GM18519 (cell line): ENCODE data around the gene PRDM16.

Experiments
- ATAC-seq: cut with Tn5 transposase; IDR thresholded peaks from one replicate; pipeline ENCODE4 v1.9.1; 2021; ENCODE audit warnings: mild to moderate bottlenecking, moderate library complexity; ENCODE audit not compliant: unreplicated experiment, low FRiP score

The PRDM16 gene

DNA sequence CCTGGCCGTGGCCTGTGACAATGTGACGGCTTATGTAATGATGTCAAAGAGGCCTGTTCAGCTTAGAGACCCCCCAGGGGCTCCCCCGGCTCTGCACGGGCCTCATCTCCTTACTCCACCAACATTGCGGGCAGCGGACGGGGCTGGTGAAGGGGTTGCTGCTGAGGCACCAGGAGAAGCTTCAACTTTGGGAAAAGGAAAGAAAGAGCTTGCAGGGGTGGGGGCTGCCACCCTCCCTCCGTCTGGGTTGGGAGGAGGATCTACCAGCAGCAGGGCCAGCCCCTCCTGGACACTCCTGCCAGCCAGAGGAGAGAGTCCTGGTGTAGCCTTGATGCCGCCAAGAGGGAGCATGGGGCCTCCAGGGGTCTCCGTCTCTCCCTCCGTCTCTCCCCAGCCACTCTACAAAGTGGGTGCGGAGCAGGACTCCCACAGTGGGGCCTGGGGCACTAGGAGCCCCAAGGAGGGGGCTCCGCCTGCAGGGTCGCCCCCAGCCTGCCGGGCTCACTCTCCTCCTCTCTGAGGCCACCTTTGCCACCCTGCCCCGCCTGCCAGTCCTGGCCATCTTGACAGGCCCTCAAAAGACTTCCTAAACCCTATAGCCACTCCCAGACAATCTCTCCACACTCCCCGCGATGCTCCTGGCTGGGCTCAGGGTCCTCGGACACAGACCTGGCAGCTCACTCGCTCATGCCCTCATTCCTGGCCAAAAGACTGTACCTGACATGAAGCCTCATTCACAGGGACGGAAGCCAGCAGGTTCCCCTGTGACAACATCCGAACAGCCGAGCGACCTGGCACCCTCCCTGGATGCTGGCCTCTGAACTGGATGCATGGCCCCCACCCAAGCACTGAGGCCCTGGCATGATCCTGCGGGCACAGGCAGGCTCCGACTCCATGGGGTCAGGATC is 255.0 kb downstream of the PRDM16 start:
- no peak for ATAC-seq

DNA sequence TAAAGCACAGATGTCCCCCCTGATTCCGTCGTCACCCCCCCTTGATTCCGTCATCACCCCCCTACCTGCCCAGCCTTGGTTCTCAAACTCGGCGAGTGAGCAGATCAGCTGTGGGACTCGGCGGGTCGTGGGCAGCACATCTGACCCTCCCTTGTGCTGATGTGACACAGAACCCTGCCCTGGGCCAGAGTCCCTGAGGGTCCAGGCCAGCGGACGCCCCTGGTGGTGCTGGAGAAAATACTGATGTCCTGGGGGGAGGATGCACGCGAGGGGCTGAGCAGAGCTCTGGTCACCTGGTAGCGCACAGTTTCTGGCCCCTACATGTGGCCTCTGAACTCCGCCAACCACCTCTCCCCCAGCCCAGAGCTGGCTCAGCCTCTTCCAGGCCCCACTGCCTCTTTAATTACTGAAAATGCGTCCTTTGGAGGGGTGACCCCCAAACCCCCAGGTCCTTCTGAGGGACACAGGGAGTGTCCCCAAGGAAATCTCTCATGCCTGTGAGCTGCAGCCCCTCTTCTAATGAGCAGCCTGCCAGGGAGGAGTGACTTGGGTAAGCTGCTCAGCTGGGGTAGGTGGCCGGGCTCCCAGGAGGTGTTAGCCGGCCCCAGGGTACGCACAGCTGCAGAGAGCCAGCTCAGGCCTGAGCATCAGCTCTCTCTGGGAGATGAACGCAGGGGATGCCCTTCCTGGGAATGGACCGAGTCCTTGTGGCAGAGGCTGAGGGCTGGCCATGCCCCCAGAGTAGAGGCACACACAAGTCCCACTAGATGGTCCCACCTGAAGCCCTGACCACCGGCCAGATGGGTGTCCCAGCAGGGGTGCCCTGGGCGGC is 255.9 kb downstream of the PRDM16 start:
- ATAC-seq, result no peak

DNA sequence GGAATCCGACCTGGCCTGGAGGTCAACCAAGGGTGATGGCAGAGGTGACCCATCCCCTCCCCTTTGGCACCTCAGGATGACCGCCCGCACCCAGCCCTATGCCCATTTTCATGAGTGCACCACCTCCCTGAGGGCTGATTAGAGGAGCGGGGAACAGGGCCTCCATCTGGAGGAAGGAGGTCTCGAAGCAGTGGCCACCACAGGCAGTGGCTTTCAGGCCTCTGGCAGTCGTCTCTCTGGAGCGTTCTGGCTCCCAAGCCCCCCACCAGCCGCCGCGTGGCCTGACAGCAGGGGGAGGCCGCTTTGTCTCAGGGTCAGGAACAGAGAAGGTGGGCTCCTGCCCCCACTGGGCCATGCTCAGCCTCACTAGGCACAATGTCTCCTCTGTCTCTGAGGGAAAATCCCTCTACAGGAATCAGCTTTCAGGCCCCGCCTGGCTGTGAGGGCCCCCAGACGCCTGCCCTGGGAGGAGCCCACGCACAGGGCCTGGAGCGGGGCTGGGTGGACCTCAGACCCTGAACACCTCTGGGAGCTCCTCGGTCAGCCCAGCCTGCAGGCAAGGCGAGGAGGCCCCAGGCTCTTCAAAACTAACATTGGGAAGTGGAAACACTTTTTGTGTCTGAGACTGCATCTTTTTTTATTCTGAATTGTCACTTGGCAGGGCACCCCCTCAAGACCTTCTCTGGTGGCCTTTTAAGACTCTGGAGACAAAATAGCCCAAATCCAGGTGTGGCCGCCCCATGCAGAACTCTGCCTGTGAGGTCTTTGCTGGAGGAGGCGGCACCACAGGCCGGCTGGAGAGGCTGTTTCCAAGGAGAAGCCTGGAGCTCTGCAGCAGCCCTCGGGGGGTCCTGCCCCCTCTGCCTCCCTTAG is 257.7 kb downstream of the PRDM16 start:
- ATAC-seq, result no peak

DNA sequence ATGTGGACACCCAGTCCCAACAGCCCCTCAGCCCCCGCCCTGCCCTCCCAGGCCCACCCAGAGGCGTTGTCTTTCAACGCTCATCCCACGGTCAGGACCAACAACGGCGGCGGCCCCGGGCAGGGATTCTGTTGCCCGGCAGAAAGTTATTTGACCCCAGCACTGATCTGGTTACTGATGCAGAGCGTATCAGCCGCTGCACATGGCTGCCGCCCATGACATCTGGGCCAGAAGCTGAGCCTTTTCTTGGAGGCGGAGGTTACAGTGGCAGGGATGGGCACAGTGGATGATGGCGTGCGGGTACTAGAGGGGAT is 258.3 kb downstream of the PRDM16 start:
- ATAC-seq, result no peak

DNA sequence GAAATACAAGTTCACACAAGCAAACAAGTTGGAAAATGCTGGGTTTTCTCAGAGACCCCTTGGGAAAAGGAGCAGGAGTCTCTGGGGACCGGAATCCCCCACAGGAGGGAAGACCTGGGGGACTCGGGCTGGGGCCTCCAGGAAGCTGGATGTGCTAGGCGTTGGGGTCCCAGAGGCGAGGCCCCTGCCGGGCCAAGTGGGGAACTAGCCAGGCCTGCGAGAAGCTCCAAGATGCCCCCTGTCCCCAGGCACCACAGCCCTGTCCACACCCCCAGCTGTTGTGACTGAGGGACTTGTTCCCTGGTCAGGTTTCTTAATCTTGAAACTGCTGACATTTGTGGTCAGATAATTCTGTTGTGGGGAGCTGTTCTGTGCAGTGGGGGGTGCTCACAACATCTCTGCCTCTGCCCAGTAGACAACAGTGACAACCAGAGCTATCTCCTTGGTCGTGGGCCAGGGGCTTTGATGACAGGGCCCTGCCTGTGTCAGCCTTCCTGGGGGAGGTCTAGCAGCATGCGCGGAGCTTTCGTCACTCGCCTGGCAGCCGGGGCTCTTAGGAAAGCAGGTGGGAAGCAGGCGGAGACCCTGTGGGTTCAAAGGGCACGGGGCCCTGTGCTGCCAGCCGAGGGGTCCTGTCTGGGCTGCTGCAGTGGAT is 259.1 kb downstream of the PRDM16 start:
- ATAC-seq, result no peak

DNA sequence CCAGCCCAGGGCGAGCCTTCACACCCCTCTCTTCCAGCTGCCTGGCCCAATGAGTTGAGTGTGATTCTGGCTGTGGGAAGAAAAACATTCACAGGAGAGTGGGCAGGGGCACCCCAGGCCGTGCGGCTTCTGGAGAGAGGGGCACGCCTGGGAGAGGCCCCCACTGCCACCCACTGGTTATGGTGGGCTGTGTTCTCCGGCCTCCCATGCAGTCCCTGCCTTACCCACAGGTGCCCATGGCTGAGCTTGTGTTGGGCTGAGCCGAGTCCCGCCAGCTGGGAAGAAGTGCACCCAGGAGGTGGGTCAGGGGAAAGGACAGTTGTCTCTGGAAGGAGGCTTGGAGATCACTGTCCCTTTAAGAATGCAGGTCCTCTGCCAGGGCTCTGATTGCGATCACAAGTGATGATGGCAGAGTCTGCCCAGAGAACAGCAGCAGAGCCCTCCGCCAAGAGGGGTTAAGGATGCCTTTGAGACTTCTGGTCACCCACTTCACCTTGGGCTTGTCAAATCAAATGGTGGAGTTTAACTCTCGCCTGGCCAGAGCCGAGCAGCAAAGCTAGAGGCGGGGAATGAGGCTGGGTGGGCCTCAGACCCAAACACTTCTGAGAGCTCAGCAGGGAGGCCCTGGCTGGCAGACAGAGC is 260.8 kb downstream of the PRDM16 start:
- no peak for ATAC-seq

DNA sequence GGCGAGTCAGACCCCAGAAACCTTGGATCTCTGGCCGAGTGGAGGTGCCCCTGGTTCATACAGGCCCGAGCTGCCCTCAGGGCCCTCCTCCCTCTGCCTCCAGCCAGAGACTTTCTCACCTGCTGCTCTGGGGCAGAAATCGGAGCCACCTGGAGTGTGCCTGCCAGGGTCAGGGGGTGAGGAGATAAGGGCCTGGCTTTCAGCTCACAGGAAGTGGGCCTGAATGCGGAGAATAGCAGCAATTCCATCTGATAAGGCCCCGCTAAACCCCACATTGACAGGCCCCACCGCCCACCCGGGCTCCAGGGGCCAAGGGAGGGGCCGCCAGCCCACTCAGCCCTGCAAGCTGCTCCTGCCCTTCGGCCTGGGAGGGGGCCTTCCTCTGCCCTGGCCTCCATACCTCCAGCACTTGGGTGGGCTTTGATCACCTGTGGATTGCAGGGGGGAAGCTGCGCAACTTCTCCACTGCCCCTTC is 261.8 kb downstream of the PRDM16 start:
- no peak for ATAC-seq

DNA sequence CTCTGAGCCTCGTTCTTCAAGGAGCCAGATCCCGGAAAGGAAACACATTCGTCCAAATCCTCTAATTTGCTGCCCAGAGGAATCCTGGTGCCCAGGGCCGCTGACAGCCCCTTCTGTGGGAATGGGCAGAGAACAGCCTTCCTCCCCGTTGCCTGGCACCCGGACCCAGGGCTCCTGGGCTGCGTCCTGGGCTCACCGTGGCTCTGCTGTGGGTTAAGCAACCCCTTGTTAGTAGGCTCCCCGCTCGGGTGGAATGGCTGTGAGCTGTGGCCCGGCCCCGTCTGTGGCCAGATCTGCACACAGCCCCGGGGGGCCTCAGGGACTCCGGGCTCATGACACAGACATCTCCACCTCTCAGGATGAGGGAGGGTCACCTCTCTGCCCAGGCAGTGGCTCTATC is 262.6 kb downstream of the PRDM16 start:
- ATAC-seq, result no peak

DNA sequence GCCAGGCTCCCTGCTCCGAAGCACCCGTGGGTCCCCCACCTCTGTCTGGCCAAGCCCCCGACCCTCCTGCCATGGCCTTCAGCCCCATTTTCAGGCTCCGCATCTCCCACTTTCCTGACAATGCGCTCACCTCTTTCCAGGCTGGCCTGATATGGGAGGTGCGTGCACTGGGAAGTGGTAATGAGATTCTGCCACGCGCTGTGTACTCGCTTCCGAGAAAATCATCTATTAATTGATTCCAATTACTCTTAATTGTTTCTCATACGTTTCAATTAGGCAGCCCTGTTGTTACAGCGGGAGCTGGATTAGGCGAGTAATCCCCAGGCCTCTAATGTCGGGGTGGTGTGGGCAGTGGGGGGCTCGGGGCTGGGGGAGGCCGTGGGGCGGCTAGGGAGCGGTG is 263.0 kb downstream of the PRDM16 start:
- ATAC-seq, result no peak

DNA sequence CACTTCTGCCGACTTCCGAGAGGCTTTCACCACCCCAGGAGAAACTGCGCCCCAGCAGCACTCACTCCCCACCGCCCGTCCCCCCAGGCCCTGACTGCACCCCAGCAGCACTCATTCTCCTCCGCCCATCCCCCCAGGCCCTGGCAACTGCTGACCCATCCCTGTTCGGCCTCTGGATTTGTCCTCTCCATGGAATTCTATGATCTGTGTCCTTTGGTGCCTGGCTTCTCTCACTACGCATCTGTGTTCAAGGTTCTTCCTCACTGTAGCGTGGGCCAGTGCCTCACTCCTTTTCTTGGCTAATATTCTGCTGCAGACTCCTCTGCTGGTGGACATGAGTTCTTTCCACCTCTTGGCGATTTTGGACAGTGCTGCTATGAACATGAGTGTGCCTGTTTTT is 263.7 kb downstream of the PRDM16 start:
- ATAC-seq, result no peak

DNA sequence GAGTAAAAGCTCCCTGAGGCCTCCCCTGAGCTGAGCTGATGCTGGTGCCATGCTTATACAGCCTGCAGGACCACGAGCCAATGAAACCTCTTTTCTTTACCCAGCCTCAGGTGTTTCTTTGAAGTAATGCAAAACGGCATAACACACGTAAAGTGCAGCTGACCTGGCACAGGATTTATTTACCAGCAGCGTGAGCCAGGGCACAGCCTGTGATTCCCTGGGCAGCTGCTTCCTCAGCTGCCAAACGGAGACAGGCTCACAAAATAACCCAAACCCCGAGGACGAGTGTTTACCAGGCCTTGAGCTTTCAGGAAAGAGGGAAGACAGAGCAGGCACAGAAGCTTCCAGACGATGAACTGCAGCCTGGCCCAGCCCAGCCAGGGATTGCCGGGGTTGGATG is 264.9 kb downstream of the PRDM16 start:
- ATAC-seq, result no peak

DNA sequence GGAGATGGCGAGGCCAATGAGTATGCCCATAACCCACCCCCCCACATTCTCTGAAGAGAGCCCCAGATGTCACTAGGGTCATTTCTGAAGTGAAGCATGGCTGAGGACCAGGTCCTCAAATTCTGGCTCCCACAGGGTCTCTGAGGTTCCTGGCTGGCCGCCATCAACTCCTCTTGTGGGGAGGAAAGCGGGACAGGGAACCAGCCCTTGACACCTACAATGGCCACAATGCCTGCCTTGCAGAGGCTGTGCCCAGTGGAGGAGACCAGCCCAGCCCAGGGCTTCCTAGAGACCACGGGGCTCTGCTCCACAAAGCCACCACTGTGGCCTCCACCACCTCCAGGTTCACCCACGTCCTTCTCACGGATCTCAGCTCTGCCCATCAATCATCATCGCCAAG is 265.4 kb downstream of the PRDM16 start:
- ATAC-seq, result no peak

DNA sequence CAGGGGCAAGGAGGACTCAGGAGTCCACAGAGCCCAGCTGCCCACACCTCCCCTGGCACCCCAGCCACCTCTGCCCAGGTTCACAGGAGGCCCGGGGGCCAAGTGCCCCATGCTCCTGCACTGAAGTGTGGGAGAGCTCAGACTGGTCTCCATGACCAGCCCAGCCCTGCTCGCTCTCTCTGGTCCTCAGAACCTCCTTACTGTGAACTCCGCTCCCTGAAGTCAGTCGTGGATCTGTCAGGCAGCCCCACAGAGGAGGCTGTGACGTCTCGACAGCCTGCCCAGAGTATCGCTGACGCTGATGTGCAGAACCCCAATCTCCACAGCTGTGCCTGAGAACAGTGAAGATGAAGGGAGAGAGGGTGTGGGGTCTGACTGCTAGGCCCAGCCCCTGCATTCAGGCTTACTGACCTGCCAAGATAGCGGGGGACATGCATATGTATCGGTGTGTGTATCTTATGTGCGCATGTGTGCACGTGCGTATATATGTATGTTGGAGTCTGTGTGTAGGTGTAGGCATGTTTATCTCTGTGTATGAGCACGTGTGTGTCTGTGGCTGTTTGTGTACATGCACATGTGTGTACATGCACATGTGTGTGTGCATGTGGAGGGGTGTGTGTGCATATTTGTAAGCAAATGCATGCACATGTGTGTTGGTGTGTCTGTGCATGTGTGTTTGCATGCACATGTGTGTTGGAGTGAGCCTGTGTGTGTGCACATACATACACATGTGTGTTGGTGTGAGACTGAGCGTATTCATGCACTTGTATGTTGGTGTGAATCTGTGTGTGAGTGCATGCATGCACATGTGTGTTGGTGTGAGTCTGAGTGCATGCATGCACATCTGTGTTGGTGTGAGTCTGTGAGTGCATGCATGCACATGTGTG is 267.0 kb downstream of the PRDM16 start:
- ATAC-seq, result no peak

DNA sequence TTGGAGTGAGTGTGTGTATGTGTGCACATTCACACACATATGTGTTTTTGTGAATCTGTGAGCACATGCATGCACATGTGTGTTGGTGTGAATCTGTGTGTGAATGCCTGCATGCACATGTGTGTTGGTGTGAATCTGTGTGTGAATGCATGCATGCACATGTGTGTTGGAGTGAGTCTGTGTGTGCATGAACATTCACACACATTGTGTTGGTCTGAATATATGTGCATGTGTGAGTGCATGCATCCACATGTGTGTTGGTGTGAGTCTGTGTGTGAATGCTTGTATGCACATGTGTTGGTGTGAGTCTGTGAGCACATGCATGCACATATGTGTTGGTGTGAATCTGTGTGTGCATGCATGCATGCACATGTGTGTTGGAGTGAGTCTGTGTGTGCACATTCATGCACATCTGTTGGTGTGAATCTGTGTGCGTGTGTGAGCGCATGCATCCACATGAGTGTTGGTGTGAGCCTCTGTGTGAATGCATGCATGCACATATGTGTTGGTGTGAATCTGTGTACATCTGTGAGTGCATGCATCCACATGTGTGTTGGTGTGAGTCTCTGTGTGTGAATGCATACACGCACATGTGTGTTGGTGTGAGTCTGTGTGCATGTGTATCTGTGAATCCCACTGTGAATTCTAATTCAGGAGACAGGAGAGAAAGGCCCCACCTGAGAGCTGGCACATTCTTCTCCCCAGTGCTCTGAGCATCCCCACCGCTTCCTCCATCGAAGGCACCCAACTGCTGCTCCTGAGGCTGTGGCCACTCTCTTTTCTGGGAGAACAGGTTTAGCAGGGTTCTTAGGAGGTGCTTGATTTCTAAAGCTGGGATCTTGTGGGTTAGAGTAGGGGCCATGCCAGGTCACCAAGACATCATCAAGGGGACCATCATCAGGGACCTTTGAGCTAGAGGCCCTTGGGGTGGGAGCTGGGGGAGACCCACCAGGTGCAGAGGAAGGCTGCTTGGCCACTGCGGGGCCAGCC is 267.9 kb downstream of the PRDM16 start:
- no peak for ATAC-seq

DNA sequence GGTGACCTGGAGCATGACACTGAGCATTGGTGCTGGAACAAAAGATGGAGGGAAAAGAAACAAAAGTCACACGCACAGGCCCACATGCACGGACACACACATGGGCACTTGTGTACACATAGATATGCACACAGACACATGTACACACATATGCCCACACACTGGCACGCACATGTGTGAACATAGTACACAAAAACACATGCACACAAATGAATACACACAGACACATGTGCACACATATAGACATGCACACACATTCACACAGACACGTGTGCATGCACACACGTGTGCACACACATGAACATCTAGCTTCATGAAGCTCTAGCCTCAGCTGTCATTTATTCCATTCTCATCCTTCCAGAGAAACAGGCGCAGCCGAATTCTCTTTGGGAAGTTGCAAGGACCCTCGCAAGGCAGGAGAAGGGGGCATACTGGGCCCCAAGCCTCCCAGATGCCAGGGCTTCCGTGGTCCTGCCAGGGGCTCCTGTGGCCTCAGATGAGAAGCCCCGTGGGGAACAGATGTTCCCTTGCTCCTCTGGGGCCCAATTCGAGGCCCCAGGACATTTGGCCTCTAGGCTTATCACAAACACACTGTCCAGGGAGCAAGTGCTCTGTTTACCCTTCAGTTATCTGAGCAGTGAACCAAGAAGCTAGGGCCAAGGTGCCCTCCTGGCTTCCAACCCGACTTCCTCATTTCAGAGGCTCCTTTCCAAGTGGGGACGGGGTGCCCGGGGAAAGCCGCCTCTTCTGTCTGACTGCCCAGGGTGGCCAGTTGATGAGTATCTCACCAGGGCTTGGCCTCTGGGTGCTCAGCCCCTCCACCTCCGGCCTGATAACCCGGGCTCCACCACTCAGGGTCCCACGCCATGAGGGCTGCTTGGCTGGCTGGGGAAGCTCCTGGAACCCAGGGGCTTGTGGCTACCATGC is 269.1 kb downstream of the PRDM16 start:
- no peak for ATAC-seq

DNA sequence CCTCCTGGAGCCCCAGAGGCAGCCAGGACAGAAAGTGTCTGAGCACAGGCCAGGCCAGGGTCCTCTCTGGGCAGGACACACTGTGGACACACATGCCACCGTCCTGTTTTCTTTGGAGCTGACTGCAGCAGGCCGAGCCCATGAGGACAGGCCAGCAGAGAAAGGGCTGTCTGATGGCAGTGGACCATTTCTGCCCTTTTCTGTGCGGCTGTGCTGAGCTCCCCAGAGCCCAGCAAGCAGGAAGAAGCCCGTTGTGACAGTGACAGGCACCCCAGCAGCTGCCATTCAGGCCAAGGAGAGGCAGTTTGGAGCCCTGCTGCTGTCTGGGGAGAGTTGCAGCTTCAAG is 269.7 kb downstream of the PRDM16 start:
- no peak for ATAC-seq

DNA sequence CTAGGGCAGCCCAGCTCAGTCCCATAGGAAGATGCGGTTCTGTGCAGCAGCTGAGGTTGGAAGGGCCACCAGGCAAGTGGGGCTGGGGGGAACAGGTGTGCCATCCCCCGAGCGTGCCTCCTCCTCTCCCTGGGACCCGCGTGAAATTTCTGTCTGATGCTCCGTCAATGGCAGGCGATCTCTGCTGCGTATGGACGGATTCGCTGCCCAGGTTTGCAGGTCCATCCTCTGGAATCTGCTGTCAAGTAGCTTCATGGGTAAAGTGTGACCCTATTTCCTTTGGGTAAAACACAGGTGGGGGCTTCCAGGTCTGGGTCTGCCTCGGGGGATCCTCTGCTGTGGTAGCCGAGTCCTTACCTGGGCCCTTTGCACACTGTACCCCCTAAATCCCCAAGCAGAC is 270.9 kb downstream of the PRDM16 start:
- no peak for ATAC-seq
